Hematopoietic multipotent progenitor cell treated with erythropoietin and hydrocortisone succinate and interleukin-3 and kit ligand, for 8 days (in vitro differentiated cells): Measurements from ENCODE around the gene USP12.

Experiments
- DNase-seq: peaks from one replicate; pipeline ENCODE4 v3.0.0-alpha.2; 2015

The USP12 gene

GRCh38 chr13:27182844-27183497 lies 11.4 kb upstream of the USP12 start:
- DNase-seq = no peak

- no peak for DNase-seq
Observed at GRCh38 chr13:27182054-27182453, 10.4 kb upstream of the USP12 start.

DNA sequence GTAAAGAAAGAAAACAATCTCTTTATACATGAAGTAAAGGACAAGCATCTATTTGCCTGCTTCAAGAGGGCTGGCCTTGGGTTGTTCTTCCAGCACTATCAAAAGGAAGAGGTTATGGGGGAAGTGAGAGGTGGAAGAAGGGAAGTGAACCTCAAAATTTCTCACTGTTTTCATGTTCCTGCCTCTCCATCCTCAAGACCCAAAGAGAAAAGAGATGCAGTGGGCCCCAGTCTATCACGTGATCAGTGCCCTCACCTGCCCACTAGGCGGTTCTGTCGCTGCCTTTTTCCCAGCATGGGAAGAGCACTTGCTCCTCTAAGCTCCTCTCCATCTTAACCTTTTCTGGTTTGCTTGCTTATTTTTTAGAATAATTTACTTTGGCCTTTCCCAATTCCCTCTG lies 6.2 kb upstream of the USP12 start:
- DNase-seq = no peak

DNA sequence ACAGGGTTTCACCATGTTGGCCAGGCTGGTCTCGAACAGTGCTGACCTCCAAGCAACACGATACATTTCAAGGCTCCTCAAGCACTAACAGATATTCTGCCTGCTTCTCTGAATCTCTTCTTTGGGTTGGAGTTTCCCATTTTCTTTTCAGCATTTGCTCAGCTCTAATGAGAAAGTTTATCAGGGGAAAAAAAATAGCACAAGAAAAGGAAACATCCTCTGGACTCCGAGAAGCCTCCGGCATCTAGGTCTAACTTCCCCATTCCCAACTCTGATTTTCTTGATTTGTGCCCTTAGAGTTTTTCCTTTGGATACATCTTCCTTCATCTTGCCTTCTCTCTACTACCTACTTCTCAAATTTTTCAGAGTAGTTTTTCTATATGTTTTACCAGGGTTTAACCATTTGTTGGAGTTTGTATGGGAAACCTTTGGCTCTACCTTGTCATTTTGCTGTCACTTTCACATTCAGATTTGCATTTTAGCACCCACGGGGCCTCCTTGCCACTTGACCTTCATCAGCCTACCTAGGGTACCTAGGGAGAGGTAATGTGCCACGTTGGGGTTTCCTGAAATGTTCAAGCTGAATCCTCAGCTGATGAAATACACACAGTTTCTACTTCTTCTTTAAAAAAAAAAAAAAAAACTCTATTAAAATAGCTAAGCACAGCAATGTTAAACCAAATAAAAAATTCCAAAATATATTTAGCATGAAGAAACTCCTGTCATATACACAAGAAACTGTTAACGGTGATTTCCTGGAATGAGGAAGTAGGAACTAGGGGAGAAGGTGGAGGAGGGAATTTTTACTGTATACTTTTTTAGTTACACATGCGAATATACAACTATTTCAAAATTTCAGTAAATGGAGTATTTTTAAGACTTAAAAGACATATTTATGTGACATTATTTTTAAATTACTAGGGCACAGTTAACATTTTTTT lies 5.1 kb upstream of the USP12 start:
- no peak for DNase-seq

- DNase-seq = peak; percentile 36
Observed at GRCh38 chr13:27174766-27175455, 3.3 kb upstream of the USP12 start.

DNA sequence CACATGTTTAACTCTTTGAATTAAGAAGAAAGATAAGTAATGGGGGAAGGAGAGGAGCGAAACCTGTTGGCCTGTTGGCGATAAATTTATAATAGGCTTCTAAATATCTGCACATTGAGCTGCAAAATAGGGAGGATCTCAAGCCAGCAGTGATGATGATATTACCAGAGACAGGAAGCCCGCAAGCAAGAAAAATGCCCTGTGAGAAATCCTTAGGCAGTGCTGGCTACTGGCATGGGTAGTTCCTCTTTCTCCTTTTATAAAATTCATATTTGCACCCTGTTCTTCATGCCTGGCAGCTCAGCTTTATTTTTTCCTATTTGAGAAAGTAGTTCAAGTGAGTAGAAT lies 858 bp upstream of the USP12 start:
- no peak for DNase-seq

DNA sequence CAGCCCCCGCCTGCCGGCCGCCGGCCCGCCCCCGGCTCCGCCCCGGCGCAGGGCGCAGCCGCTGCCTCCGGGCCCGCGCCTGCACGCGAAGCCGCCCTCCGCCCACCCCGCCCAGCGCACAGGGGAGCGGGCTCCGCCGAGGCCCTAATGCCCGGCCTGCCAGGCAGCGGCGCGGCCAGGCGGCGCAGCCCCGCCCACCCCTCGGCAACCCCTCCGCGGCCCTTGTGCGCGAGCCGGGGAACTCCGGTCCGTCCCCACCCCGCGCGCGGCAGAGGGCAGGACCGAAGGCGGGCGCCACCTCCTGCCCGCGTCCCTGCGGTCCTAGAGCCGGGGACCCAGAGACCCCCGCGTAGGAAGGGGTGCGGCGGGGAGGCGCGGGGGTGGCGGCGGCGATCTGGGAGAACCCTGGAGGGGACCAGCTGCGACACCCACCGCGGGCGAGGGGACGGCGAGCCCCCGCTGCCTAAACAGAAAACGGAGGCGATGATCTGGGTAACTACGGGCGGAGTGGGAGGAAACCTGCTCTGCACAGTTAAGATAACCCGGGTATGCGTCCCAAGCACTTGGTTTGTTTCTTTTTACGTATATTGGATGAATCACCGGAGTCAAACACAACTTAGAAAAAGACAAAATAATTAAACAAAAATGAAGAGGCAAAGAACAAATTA lies 350 bp upstream of the USP12 start:
- peak; percentile 91 for DNase-seq

DNA sequence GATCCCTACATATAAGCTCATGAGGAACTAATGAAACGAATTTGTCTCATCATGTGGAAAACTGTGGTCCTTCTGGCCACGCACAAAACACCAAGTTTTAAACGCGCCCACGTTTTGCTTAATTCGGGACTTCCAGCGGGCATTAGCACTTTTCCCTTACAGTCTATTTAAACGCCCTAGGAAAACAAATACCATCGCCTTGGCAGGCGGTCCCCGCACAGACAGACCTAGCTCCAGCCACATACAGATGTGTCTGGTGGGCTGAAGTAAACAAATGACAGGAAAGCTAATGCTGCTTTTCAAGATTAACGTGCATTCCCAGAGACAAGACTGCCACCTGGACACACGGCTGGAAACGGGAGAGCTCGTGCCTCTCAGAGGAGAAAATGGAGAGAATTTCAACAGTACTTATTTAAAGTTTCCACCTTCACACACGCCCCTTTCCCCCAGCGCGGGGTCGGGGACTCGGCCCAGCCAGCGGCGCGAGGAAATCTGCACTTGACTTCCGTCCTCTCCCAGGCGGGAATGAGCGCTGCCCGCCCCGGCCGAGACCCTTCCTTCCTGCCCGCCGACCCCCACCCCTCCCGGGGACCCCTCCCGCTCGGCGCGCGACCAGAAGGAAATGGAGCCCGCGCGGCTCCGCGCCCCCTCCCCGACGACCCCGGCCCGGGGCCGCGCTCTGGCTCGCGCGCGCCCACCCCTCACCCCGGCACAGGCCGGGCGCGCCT lies 931 bp downstream of the USP12 start:
- DNase-seq = peak; percentile 36

GRCh38 chr13:27170221-27170515 lies 1.4 kb downstream of the USP12 start:
- DNase-seq = peak; percentile 49

DNA sequence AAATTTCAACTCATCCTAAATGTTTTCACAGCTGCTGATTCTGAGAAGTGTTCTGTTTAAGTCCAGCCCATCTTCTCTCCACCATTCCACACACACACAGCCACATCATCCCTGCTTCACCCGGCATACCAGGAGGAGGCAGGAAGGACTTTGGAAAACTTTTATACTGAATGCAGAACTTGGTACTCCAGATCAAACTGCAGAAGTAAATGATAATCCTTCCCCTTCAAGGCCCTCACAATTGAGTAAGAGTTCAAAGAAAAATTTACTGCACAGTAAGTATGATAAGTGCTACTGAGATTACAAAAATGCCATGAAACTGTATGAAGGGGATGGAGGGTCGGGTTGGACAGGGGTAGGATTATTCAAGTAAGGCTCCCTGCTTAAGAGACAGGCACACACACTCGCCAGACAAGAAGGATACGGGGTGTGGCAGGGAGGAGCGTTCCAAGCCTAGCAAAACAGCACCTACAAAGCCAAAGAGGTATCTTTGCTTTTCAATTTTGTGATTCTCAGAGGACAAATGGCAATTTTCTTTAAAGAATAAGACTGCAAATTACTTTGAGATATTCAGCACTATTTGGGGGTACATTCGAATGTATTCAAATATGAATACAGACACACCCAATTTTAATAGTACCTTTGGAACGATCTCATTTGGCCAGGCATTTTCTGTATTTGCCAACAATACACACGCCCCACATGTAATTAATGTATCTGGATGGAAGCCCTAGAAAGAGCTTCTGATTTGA lies 2.5 kb downstream of the USP12 start:
- DNase-seq = no peak

- peak; percentile 80 for DNase-seq
Observed at GRCh38 chr13:27168086-27168485, 3.5 kb downstream of the USP12 start.

DNA sequence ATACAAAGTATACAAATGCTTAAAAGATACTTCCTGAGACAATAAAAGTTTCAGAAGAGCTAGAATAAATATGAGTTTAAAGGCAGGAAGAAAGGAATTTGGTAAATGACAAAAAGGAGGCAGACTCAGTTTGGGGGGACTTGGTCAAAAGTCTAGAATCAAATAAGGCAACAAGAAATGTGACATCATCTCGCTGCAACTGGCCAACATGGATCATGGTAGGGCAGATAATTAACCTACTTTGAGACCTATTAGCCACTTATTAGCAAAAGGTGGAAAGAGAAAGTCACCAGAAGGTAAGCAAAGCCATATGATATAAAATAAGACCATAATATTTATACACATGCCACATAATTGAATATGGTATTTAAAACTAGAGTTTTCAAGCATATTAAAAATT lies 5.3 kb downstream of the USP12 start:
- DNase-seq = no peak

DNA sequence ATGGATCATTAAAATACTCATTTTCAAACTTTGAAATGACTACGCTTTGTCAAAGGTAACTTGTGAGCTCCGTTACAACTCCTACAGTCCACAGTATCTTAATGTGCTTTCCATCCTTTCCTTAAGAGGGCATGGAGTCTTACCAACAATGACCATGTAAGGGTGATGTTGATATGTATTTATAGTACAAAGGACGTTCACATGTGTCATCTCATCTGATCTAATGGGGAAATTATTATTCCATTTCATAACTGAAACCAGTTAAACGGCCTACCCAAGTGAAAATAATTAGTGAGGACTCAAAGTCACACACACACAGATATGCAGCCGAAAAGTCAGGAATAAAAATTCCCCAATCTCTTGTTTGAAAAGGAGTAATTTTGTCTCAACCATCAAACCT lies 9.6 kb downstream of the USP12 start:
- no peak for DNase-seq

- DNase-seq = no peak
Observed at GRCh38 chr13:27161423-27161822, 10.2 kb downstream of the USP12 start.

DNA sequence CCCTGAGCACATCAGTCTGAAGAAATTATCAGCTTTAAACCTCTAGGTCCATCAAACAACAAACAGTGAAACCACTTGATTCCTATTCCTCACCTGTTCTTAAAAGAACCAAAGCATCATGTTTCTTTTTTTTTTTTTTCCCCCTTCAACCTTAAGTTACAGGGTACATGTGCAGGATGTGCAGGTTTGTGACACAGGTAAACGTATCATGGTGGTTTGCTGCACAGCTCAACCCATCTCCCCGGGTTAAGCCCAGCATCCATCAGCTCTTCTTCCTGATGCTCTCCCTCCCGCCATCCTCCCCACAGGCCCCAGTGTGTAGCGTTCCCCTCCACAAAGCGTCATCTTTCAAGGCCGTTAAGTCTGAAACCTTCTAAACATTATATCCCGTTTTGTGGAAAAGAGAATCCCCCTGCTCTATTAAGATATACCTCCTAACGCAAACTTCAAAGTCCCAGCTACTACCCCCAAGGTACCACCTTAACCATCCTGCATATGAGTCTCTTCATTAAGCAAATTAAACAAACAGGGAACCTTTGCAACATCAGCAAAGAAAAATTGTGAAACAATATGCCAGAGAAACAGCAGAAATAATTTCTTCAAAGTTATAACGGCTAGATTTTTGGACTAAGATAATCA lies 10.8 kb downstream of the USP12 start:
- DNase-seq = no peak

DNA sequence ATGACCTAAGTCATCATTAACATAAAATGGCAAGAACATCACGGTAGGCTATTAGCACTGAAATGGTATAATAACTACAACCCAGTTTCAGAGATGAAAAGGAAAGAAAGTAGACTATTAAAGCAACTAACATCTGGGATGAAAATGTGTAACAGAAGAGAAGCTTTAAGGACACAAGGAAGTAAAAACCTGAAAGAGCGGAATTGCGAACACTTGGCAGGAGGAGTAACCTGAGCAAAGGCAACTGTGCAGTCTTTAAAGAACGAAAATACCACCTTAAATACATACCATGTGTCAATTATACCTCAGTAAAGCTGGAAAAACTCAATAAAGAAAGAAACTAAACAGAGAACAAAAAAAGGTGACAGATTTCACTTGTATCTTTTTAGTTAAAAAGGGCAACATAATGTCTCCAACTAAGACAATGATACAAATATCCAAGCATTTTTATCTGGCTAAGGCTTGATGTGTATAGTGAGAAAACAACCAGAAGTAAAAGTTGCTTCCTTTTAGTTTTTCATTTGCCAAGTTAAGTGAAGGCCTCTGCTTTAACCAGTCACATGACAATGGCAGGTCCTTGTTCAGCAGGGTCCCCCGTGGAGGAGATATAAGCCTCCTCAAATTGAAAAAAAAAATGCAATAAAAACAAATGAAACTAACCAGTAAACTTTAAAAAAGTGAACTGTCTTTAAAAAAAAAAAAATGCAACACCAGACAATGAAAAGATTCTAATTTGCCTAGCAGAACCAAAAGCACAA lies 11.6 kb downstream of the USP12 start:
- no peak for DNase-seq

DNA sequence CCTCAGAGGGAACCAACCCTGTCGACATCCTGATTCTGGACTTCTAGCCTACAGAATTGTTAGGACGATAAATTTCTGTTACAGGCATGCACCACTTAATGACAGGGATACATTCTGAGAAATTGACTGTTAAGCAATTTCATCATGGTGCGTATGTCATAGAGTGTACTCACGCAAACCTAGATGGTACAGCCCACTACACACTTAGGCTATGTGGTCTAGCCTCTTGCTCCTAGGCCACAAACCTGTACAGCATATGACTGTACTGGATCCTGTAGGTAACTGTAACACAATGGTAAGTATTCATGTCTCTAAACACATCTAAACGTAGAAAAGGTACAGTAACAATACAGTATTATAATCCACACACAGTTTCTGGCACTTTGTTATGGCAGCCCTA lies 13.3 kb downstream of the USP12 start:
- no peak for DNase-seq

DNA sequence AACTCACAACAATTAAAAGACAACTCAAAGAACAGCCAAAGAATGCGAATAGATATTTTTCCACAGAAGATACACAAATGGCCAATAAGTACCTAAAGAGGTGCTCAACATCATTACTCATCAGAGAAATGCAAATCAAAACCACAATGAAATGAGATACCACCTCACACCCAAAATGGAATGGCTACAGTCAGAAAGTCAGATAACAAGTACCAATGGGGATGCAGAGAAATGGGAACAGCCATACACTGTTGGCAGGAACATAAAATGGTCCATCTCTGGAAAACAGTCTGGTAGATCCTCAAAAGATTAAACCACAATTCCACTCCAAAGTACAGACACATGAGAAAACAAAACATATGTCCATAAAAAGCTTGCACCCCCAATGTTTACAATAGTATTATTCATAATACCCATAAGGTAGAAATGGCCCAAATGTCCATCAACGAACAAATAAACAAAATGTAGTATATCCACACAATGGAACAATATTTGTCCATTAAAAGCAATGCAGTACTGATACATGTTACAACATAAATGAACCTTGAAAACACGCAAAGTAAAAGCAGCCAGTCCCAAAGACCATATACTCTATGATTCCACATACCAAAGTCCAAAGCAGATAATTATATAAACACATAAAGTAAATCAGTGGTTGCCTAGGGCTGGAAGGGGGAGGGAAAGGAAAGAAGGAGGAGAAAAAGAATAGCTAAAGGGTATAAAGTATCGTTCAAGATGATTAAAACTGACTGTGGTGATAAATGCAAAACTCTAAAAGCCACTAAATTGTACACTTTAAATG lies 19.6 kb downstream of the USP12 start:
- peak; percentile 33 for DNase-seq

GRCh38 chr13:27149702-27150101 lies 21.9 kb downstream of the USP12 start:
- no peak for DNase-seq

DNA sequence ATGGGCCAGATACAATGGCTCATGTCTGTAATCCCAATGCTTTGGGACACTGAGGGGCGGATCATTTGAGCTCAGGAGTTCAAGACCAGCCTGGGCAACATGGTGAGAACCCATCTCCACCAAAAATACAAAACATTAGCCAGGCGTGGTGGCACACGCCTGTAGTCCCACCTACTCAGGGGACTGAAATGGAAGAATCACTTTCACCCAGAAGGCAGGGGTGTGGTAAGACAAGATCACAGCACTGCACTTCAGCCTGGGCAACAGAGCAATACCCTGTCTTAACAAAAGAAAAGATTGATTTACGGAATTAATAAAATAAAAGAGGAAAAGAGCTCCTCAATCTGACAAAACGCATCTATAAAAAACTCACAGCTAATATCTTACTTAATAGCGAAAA lies 22.7 kb downstream of the USP12 start:
- no peak for DNase-seq
